NB4 (cell line): ENCODE data around the gene HACL1.

Experiments used
- DNase-seq: peaks from one replicate; pipeline ENCODE4 v3.0.0; 2010; ENCODE audit warnings: low read depth
- H3K4me3 ChIP-seq: one replicate; pipeline ENCODE4 v1.5.1; 2011; ENCODE audit warnings: mild to moderate bottlenecking, low read depth, low read length, moderate library complexity
- MYC ChIP-seq: IDR thresholded peaks from 2 replicates; pipeline ENCODE4 v1.6.1; 2011; ENCODE audit warnings: low read depth, low read length
- POLR2A ChIP-seq: IDR thresholded peaks from 2 replicates; pipeline ENCODE4 v1.6.1; 2011; ENCODE audit warnings: mild to moderate bottlenecking; ENCODE audit not compliant: insufficient read length; ENCODE audit errors: extremely low read depth
- TF ChIP-seq, protein P1 (sequence below): IDR thresholded peaks from one replicate; pipeline ENCODE4 v1.5.1; 2012; ENCODE audit warnings: low read depth, low read length
- TF ChIP-seq, protein P2 (sequence below): IDR thresholded peaks from 2 replicates; pipeline ENCODE4 v1.6.1; 2011; ENCODE audit warnings: low read depth, low read length

Gene HACL1

GRCh38 chr3:15585111-15585845, 16.1 kb downstream of the HACL1 start:
- no peak for DNase-seq
- H3K4me3 ChIP-seq: no peak overlapping the region
- TF ChIP-seq MYC: no peak

- no peak for DNase-seq
- TF ChIP-seq POLR2A: no peak
- TF ChIP-seq MYC: no peak
- no peak overlapping the region for H3K4me3 ChIP-seq
Observed at GRCh38 chr3:15581471-15582394, 19.6 kb downstream of the HACL1 start.

DNA sequence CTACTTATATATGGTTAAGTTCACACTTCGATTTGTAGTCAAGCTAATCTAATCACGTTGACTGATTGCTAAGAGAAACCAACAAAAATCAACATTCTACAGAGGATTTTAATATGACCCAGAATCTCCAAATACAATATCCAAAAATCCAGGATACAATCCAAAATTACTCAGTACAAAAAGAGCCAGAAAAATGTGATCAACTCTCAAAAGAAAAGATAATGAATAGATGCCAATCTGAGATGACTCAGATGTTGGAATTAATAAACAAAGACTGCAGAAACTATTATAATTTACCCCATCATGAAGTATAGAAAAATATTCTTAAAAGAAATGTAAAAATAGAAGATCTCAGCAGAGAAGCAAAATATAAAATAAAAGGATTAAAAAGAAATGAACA, 22.3 kb downstream of the HACL1 start:
- TF ChIP-seq, protein P1, sequence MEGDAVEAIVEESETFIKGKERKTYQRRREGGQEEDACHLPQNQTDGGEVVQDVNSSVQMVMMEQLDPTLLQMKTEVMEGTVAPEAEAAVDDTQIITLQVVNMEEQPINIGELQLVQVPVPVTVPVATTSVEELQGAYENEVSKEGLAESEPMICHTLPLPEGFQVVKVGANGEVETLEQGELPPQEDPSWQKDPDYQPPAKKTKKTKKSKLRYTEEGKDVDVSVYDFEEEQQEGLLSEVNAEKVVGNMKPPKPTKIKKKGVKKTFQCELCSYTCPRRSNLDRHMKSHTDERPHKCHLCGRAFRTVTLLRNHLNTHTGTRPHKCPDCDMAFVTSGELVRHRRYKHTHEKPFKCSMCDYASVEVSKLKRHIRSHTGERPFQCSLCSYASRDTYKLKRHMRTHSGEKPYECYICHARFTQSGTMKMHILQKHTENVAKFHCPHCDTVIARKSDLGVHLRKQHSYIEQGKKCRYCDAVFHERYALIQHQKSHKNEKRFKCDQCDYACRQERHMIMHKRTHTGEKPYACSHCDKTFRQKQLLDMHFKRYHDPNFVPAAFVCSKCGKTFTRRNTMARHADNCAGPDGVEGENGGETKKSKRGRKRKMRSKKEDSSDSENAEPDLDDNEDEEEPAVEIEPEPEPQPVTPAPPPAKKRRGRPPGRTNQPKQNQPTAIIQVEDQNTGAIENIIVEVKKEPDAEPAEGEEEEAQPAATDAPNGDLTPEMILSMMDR: no peak
- no peak overlapping the region for H3K4me3 ChIP-seq
- DNase-seq: no peak

GRCh38 chr3:15578289-15578867, 23.0 kb downstream of the HACL1 start:
- DNase-seq: peak; percentile 9
- H3K4me3 ChIP-seq: no peak overlapping the region
- TF ChIP-seq MYC: no peak

- TF ChIP-seq MYC (no peak), POLR2A (no peak)
- TF ChIP-seq, protein P2, sequence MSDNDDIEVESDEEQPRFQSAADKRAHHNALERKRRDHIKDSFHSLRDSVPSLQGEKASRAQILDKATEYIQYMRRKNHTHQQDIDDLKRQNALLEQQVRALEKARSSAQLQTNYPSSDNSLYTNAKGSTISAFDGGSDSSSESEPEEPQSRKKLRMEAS: no peak
- TF ChIP-seq, protein P1: no peak
- DNase-seq: no peak
- H3K4me3 ChIP-seq: no peak overlapping the region
Observed at GRCh38 chr3:15576475-15576874, 24.9 kb downstream of the HACL1 start.

DNA sequence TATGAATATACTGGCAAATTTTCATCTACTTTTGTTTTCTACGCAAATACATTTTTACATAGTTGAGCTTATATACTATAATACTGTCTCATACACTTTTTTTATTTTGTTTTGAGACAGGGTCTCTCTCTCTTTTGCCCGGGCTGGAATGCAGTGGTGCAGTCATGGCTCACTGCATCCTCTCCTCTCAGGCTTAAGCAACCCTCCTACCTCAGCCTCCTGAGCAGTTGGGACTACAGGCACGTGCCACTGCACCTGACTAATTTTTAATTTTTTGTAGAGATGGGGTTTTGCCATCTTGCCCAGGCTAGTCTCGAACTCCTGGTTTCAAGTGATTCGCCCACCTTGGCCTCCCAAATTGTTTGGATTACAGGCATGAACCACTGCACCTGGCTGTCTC, 25.9 kb downstream of the HACL1 start:
- no peak overlapping the region for H3K4me3 ChIP-seq
- TF ChIP-seq, protein P1: no peak
- TF ChIP-seq POLR2A (no peak), MYC (no peak)
- TF ChIP-seq, protein P2: no peak
- DNase-seq: no peak

GRCh38 chr3:15572138-15572537, 29.2 kb downstream of the HACL1 start:
- no peak for DNase-seq
- no peak overlapping the region for H3K4me3 ChIP-seq
- TF ChIP-seq MYC: no peak
- no peak for TF ChIP-seq POLR2A
- TF ChIP-seq, protein P2: no peak
- TF ChIP-seq, protein P1: no peak
